Measurements from ENCODE around the gene NR2E3.

NR2E3 gene

DNA sequence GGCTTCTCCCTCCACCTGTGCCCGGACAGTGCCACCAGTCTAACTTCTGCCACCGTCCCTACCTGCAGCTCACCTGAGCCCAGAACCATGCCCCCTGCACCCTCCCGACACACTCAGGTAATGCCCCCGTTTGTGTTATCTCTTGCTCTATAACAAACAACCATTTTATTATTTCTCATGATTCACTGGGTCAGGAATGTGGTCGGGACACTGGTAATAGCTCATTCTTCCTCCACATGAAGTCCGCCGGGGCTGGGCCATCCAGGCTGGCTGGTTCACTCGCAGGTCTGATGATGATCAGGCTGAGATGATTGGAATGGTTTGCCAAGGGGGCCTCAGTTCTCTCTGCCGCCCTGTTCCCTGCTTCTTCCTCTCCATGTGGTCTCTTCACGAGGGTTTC is 20.3 kb upstream of the NR2E3 start:
- no peak overlapping the region for H3K27ac ChIP-seq (ENCODE audit: low read depth, low read length)
- no peaks in the 10 kb centered on the region for H3K27me3 ChIP-seq (ENCODE audit: control insufficient read depth in 1 of 2, insufficient read depth in 2 of 2, low read length in 2 of 2)
- H3K36me3 ChIP-seq (ENCODE audit: control insufficient read depth in 1 of 2, insufficient read depth in 2 of 2, low read length in 2 of 2): no peaks in the 10 kb centered on the region
- no peak overlapping the region for H3K4me3 ChIP-seq (ENCODE audit: low read depth in 1 of 2, low read length in 2 of 2)
- H3K9me3 ChIP-seq (ENCODE audit: control insufficient read depth in 1 of 2, low read length in 2 of 2): no peaks in the 10 kb centered on the region
- H3K4me1 ChIP-seq (ENCODE audit: control insufficient read depth in 1 of 2, insufficient read depth in 2 of 2, low read length in 2 of 2): peaks cover 13 to 14% of the 10 kb centered on the region in 2 donors
- H3K9ac ChIP-seq (ENCODE audit: low read depth in 1 of 2, low read length in 2 of 2): no peak overlapping the region

DNA sequence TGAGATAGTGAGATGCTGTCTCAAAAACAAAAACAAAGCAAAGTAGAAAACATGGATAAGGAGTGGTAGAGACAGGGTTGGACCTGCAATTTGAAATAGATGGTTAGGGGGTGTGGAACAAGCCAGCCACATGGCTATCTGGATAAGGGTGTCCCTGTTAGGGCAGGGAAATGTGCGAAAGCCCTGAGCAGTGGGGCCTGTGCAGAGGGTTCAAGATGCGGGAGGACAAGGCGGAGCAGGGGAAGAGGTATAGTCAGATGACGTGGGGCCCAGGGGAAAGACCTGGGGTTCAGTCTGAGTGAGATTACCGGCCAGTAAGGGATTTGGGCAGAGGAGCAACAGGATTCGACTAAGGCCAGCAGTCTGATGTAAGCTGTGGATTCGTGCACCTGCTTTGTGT is 18.4 kb upstream of the NR2E3 start:
- no peaks in the 10 kb centered on the region for H3K36me3 ChIP-seq (ENCODE audit: control insufficient read depth in 1 of 2, insufficient read depth in 2 of 2, low read length in 2 of 2)
- no peak overlapping the region for H3K27ac ChIP-seq (ENCODE audit: low read depth, low read length)
- H3K9ac ChIP-seq (ENCODE audit: low read depth in 1 of 2, low read length in 2 of 2): no peak overlapping the region
- peaks cover 13 to 14% of the 10 kb centered on the region in 2 donors for H3K4me1 ChIP-seq (ENCODE audit: control insufficient read depth in 1 of 2, insufficient read depth in 2 of 2, low read length in 2 of 2)
- no peak overlapping the region for H3K4me3 ChIP-seq (ENCODE audit: low read depth in 1 of 2, low read length in 2 of 2)
- H3K27me3 ChIP-seq (ENCODE audit: control insufficient read depth in 1 of 2, insufficient read depth in 2 of 2, low read length in 2 of 2): no peaks in the 10 kb centered on the region
- no peaks in the 10 kb centered on the region for H3K9me3 ChIP-seq (ENCODE audit: control insufficient read depth in 1 of 2, low read length in 2 of 2)

DNA sequence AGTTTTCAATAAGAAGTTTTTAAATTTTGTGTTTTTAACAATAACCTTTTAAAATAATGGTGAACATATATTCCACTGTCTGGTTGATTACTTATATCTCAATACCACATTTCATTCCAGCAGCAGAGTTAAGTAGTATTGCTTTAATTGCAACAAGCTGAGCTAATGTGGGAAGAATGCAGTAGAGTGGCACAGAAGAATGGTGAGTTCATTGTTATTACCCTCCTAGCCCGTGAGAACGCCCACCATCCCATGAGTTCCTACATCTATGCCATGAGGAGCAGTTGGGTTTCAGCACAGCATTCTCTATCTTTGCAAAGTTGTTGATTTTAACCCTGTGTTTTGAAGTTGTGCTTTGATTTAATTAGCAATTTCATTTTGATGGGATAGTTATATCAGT is 17.8 kb upstream of the NR2E3 start:
- Histone ChIP-seq H3K9ac (ENCODE audit: low read depth in 1 of 2, low read length in 2 of 2) (no peak overlapping the region), H3K27me3 (ENCODE audit: control insufficient read depth in 1 of 2, insufficient read depth in 2 of 2, low read length in 2 of 2) (no peaks in the 10 kb centered on the region), H3K9me3 (ENCODE audit: control insufficient read depth in 1 of 2, low read length in 2 of 2) (no peaks in the 10 kb centered on the region), H3K4me1 (ENCODE audit: control insufficient read depth in 1 of 2, insufficient read depth in 2 of 2, low read length in 2 of 2) (peaks cover 13 to 14% of the 10 kb centered on the region in 2 donors), H3K27ac (ENCODE audit: low read depth, low read length) (no peak overlapping the region), H3K4me3 (ENCODE audit: low read depth in 1 of 2, low read length in 2 of 2) (no peak overlapping the region), H3K36me3 (ENCODE audit: control insufficient read depth in 1 of 2, insufficient read depth in 2 of 2, low read length in 2 of 2) (no peaks in the 10 kb centered on the region)

DNA sequence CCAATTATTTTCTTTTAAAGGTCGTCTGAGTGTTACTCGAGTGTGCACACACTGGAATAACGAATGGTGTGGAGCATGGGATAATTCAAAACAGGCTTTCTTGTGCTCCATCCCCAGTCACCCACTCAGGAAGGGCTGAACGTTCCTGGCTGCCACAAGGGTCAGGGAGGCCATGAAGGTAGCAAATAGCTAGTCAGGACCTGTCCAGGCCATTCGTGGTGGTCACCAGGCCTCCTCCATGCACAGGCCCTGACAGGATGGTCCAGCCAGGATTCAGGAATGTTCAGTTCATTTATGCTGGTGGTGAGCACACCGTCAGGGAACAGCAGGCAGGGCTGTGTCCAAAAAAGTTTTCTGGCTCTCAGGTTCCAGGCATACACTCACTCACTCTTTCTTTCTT is 11.7 kb upstream of the NR2E3 start:
- H3K4me1 ChIP-seq (ENCODE audit: control insufficient read depth in 1 of 2, insufficient read depth in 2 of 2, low read length in 2 of 2): no peaks in the 10 kb centered on the region
- no peaks in the 10 kb centered on the region for H3K9me3 ChIP-seq (ENCODE audit: control insufficient read depth in 1 of 2, low read length in 2 of 2)
- H3K27me3 ChIP-seq (ENCODE audit: control insufficient read depth in 1 of 2, insufficient read depth in 2 of 2, low read length in 2 of 2): no peaks in the 10 kb centered on the region
- H3K4me3 ChIP-seq (ENCODE audit: low read depth in 1 of 2, low read length in 2 of 2): no peak overlapping the region
- H3K9ac ChIP-seq (ENCODE audit: low read depth in 1 of 2, low read length in 2 of 2): no peak overlapping the region
- no peaks in the 10 kb centered on the region for H3K36me3 ChIP-seq (ENCODE audit: control insufficient read depth in 1 of 2, insufficient read depth in 2 of 2, low read length in 2 of 2)
- H3K27ac ChIP-seq (ENCODE audit: low read depth, low read length): no peak overlapping the region

DNA sequence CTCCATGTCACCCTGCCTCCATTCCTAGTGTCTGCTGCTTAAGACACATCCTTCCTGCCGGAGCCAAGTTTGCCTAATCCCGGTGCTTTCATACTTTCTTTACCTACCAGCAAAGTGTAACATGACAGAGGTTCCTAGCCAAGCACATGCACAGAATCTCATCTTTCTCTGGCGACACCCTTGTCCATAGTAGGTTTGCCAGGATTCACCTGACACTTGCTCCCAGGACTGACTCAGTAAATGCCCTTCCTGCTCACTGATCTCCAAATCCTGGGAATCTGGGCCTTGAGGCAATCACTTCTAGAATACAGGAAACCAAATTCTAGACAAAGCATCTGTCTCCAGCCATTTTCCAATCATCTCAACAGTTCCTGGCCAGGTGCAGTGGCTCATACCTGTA is 10.2 kb upstream of the NR2E3 start:
- H3K9me3 ChIP-seq (ENCODE audit: control insufficient read depth in 1 of 2, low read length in 2 of 2): no peaks in the 10 kb centered on the region
- H3K36me3 ChIP-seq (ENCODE audit: control insufficient read depth in 1 of 2, insufficient read depth in 2 of 2, low read length in 2 of 2): no peaks in the 10 kb centered on the region
- no peaks in the 10 kb centered on the region for H3K4me1 ChIP-seq (ENCODE audit: control insufficient read depth in 1 of 2, insufficient read depth in 2 of 2, low read length in 2 of 2)
- H3K9ac ChIP-seq (ENCODE audit: low read depth in 1 of 2, low read length in 2 of 2): no peak overlapping the region
- H3K27me3 ChIP-seq (ENCODE audit: control insufficient read depth in 1 of 2, insufficient read depth in 2 of 2, low read length in 2 of 2): no peaks in the 10 kb centered on the region
- H3K27ac ChIP-seq (ENCODE audit: low read depth, low read length): no peak overlapping the region
- H3K4me3 ChIP-seq (ENCODE audit: low read depth in 1 of 2, low read length in 2 of 2): no peak overlapping the region

DNA sequence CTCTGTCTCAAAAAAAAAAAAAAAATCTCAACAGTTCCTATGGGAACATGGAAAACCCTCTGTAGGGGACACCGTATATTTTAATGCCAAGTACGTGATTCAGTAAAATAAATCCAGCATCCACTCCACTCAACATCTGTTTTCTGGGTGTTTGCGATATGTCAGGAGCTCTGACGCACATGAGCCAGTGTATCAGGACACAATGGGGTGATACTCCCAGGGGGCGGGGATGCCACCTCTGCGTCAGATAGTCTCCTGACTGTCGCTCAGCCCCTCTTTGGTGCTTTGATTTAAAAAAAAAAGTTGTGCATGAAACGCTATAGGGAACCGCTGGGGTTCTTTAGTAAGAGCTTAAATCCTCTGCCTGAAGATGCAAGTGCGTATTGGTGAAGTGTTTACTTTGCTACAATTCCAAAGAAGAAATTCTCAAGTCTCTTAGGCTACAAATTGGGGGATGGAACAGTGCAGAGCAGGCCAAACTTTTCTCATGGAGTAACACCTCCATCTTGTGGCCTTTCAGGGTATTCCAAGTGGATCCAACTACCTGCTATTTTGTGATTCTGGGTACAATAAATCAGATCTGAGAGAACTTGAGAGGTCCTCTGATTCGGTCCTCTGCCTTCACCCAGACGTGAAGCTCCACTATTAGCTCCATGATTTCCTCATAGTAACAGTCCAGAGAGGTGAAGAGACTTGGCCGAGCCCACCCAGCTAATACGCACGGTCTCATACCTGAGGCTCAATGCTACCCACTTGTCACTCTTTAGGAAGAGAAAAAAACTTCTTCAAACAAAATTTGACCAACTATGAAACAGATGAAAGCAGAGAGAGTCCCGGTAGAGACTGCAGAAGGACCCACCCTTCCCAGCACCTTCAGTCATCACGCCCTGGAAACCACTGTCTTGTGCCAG is 9.3 kb upstream of the NR2E3 start:
- Histone ChIP-seq H3K9ac (ENCODE audit: low read depth in 1 of 2, low read length in 2 of 2) (no peak overlapping the region), H3K9me3 (ENCODE audit: control insufficient read depth in 1 of 2, low read length in 2 of 2) (no peaks in the 10 kb centered on the region), H3K4me1 (ENCODE audit: control insufficient read depth in 1 of 2, insufficient read depth in 2 of 2, low read length in 2 of 2) (no peaks in the 10 kb centered on the region), H3K36me3 (ENCODE audit: control insufficient read depth in 1 of 2, insufficient read depth in 2 of 2, low read length in 2 of 2) (no peaks in the 10 kb centered on the region), H3K27ac (ENCODE audit: low read depth, low read length) (no peak overlapping the region), H3K27me3 (ENCODE audit: control insufficient read depth in 1 of 2, insufficient read depth in 2 of 2, low read length in 2 of 2) (no peaks in the 10 kb centered on the region), H3K4me3 (ENCODE audit: low read depth in 1 of 2, low read length in 2 of 2) (no peak overlapping the region)

DNA sequence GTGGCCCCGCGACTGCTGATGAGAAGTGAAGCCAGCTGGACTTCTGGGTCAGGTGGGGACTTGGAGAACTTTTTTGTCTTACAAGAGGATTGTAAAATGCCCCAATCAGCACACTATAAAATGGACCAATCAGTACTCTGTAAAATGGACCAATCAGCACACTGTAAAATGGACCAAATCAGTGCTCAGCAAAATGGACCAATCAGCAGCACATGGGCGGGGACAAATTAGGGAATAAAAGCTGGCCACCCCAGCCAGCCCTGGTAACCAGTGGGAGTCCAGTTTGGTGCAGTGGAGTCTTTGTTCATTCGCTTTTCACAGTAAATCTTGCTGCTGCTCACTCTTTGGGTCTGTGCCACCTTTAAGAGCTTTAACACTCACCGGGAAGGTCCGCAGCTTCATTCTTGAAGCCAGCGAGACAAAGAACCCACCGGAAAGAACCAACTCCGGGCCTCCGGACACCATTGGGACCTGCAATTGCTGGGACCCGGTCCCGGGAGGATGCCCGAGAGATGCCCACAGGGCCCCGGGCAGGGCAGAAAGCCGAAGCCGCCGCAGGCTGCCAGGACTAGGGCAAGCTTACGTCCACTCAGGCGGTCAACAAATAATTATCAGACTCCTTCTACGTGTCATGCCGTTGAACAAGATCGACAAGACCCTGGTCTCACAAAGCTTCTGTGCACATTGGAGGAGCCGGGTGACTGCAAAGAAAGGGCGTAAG is 8.3 kb upstream of the NR2E3 start:
- H3K9ac ChIP-seq (ENCODE audit: low read depth in 1 of 2, low read length in 2 of 2): no peak overlapping the region
- no peaks in the 10 kb centered on the region for H3K27me3 ChIP-seq (ENCODE audit: control insufficient read depth in 1 of 2, insufficient read depth in 2 of 2, low read length in 2 of 2)
- H3K4me1 ChIP-seq (ENCODE audit: control insufficient read depth in 1 of 2, insufficient read depth in 2 of 2, low read length in 2 of 2): no peaks in the 10 kb centered on the region
- no peaks in the 10 kb centered on the region for H3K36me3 ChIP-seq (ENCODE audit: control insufficient read depth in 1 of 2, insufficient read depth in 2 of 2, low read length in 2 of 2)
- no peaks in the 10 kb centered on the region for H3K9me3 ChIP-seq (ENCODE audit: control insufficient read depth in 1 of 2, low read length in 2 of 2)
- H3K27ac ChIP-seq (ENCODE audit: low read depth, low read length): no peak overlapping the region
- H3K4me3 ChIP-seq (ENCODE audit: low read depth in 1 of 2, low read length in 2 of 2): no peak overlapping the region

DNA sequence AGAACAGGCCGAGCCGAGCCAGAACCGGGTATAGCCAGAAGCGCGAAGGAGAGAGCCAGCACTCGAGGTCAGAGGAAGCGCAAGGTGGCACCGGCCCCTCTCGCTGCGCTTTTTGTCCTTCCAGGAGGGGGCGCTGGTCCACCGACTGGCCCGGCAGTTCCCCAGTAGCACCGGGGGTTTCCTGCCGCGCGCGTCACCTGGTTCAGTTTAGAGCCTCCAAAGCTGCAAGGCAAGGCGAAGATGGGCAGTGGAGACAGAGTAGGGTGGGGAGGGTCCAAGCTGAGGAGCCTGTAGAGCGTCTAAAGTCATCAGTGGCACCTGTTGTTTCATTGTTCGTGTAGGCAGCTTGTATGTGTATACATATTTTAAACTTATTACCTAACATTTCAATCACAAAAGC is 7.6 kb upstream of the NR2E3 start:
- no peak overlapping the region for H3K9ac ChIP-seq (ENCODE audit: low read depth in 1 of 2, low read length in 2 of 2)
- no peak overlapping the region for H3K27ac ChIP-seq (ENCODE audit: low read depth, low read length)
- H3K36me3 ChIP-seq (ENCODE audit: control insufficient read depth in 1 of 2, insufficient read depth in 2 of 2, low read length in 2 of 2): no peaks in the 10 kb centered on the region
- no peaks in the 10 kb centered on the region for H3K9me3 ChIP-seq (ENCODE audit: control insufficient read depth in 1 of 2, low read length in 2 of 2)
- no peaks in the 10 kb centered on the region for H3K4me1 ChIP-seq (ENCODE audit: control insufficient read depth in 1 of 2, insufficient read depth in 2 of 2, low read length in 2 of 2)
- H3K27me3 ChIP-seq (ENCODE audit: control insufficient read depth in 1 of 2, insufficient read depth in 2 of 2, low read length in 2 of 2): no peaks in the 10 kb centered on the region
- H3K4me3 ChIP-seq (ENCODE audit: low read depth in 1 of 2, low read length in 2 of 2): no peak overlapping the region

DNA sequence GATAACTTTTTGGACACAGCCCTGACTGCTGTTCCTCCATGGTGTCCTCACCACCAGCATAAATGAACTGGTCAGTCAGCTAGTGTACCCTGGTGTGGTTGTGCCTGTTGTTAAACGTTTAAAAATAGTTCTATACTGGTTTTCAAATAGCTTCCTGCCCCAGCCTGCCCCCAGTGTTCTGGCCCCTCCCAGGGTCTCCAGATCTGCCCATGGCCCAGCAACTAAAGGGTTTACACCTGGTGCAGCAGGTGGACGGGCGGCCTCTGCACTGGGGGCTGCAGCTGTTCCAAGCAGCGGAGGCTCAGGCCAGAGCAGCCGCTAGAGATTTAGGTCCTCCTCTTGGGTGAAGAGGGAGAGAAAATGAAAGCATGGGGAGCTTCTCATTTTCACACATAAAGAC is 6.1 kb upstream of the NR2E3 start:
- no peaks in the 10 kb centered on the region for H3K9me3 ChIP-seq (ENCODE audit: control insufficient read depth in 1 of 2, low read length in 2 of 2)
- no peaks in the 10 kb centered on the region for H3K36me3 ChIP-seq (ENCODE audit: control insufficient read depth in 1 of 2, insufficient read depth in 2 of 2, low read length in 2 of 2)
- no peak overlapping the region for H3K4me3 ChIP-seq (ENCODE audit: low read depth in 1 of 2, low read length in 2 of 2)
- no peaks in the 10 kb centered on the region for H3K27me3 ChIP-seq (ENCODE audit: control insufficient read depth in 1 of 2, insufficient read depth in 2 of 2, low read length in 2 of 2)
- no peaks in the 10 kb centered on the region for H3K4me1 ChIP-seq (ENCODE audit: control insufficient read depth in 1 of 2, insufficient read depth in 2 of 2, low read length in 2 of 2)
- H3K27ac ChIP-seq (ENCODE audit: low read depth, low read length): no peak overlapping the region
- no peak overlapping the region for H3K9ac ChIP-seq (ENCODE audit: low read depth in 1 of 2, low read length in 2 of 2)

DNA sequence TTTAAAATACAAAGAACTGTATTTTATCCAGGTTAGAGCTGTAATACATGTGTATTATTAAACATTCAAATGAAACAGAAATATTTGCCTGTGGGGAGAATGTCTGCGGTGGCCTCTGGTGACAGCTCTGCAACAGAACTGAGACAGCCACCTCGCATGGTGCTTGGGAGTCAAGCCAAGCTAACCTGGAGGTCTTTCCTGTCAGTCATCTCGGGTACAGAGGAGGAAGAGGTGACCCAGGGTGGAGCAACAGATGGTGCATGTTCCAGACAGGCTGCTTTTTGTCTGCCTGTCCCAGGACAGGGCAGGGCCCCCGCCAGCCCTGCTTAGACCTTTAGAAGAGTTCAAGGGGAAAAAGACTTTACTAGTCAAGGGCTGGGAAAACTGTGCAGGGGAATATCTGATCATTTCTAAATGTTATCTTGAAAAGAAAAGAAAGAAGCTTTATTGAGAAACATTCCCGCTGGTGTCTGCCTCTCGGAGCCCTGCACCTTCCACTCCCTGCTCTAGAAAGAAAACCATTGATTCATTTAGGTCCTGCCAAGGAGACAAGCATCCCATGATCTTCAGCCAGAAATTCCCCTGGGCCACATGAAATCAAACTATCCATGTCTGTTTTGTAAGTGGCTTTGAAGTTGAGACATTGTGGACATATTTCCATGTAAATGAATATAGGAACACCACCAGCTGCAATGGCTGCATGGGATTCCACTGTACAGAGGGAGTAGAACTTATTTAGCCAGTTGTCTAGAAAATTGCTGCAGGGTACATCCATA is 5.5 kb upstream of the NR2E3 start:
- H3K36me3 ChIP-seq (ENCODE audit: control insufficient read depth in 1 of 2, insufficient read depth in 2 of 2, low read length in 2 of 2): no peaks in the 10 kb centered on the region
- no peak overlapping the region for H3K27ac ChIP-seq (ENCODE audit: low read depth, low read length)
- H3K9ac ChIP-seq (ENCODE audit: low read depth in 1 of 2, low read length in 2 of 2): no peak overlapping the region
- H3K27me3 ChIP-seq (ENCODE audit: control insufficient read depth in 1 of 2, insufficient read depth in 2 of 2, low read length in 2 of 2): no peaks in the 10 kb centered on the region
- no peaks in the 10 kb centered on the region for H3K9me3 ChIP-seq (ENCODE audit: control insufficient read depth in 1 of 2, low read length in 2 of 2)
- H3K4me3 ChIP-seq (ENCODE audit: low read depth in 1 of 2, low read length in 2 of 2): no peak overlapping the region
- H3K4me1 ChIP-seq (ENCODE audit: control insufficient read depth in 1 of 2, insufficient read depth in 2 of 2, low read length in 2 of 2): no peaks in the 10 kb centered on the region

Data from duodenal mucosa (tissue), 2 donors.